Measurements from ENCODE around the gene USP19.

GRCh38 chr3:49131040-49131439, 10.4 kb upstream of the USP19 start:
- TF ChIP-seq, protein P1, sequence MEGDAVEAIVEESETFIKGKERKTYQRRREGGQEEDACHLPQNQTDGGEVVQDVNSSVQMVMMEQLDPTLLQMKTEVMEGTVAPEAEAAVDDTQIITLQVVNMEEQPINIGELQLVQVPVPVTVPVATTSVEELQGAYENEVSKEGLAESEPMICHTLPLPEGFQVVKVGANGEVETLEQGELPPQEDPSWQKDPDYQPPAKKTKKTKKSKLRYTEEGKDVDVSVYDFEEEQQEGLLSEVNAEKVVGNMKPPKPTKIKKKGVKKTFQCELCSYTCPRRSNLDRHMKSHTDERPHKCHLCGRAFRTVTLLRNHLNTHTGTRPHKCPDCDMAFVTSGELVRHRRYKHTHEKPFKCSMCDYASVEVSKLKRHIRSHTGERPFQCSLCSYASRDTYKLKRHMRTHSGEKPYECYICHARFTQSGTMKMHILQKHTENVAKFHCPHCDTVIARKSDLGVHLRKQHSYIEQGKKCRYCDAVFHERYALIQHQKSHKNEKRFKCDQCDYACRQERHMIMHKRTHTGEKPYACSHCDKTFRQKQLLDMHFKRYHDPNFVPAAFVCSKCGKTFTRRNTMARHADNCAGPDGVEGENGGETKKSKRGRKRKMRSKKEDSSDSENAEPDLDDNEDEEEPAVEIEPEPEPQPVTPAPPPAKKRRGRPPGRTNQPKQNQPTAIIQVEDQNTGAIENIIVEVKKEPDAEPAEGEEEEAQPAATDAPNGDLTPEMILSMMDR (IDR thresholded peaks at IDR 0.05), result no peak
- TF ChIP-seq POLR2A (IDR thresholded peaks at IDR 0.05), result no peak

Measured in sigmoid colon (tissue), 3 donors.